Anterior cingulate cortex (tissue), 58 donors: ENCODE data around the gene CAMTA1.

ENCODE experiments used
- DNase-seq, 58 donors: peaks; one replicate each; lab custom pipeline; 2025; lab: John Stamatoyannopoulos, UW

The CAMTA1 gene

GRCh38 chr1:6967431-6968111, 182.3 kb downstream of the CAMTA1 start:
- no peak for DNase-seq

GRCh38 chr1:6969106-6969505, 183.9 kb downstream of the CAMTA1 start:
- no peak for DNase-seq

GRCh38 chr1:6969762-6970161, 184.5 kb downstream of the CAMTA1 start:
- no peak for DNase-seq

- no peak for DNase-seq
These were observed 185.0 kb downstream of the CAMTA1 start for GRCh38 chr1:6970221-6970620.

- no peak for DNase-seq
These were observed 185.8 kb downstream of the CAMTA1 start for GRCh38 chr1:6971048-6971447.

- DNase-seq, result no peak
These were observed 186.4 kb downstream of the CAMTA1 start for GRCh38 chr1:6971699-6972098.

GRCh38 chr1:6972399-6972798, 187.1 kb downstream of the CAMTA1 start:
- DNase-seq, result no peak

GRCh38 chr1:6975331-6976043, 190.2 kb downstream of the CAMTA1 start:
- peak in 4 of 58 donors; percentile 8 to 31 (median 20) for DNase-seq

- DNase-seq, result no peak
These were observed 190.8 kb downstream of the CAMTA1 start for GRCh38 chr1:6976044-6976375.

- DNase-seq, result no peak
These were observed 193.9 kb downstream of the CAMTA1 start for GRCh38 chr1:6979003-6979613.

GRCh38 chr1:6981595-6981994, 196.3 kb downstream of the CAMTA1 start:
- DNase-seq, result no peak

- DNase-seq, result no peak
These were observed 197.2 kb downstream of the CAMTA1 start for GRCh38 chr1:6982443-6982842.

GRCh38 chr1:6982860-6983259, 197.6 kb downstream of the CAMTA1 start:
- no peak for DNase-seq

GRCh38 chr1:6984536-6984935, 199.3 kb downstream of the CAMTA1 start:
- no peak for DNase-seq

GRCh38 chr1:6984986-6985385, 199.7 kb downstream of the CAMTA1 start:
- peak in 46 of 58 donors; percentile 19 to 79 (median 42) for DNase-seq

- no peak for DNase-seq
These were observed 200.5 kb downstream of the CAMTA1 start for GRCh38 chr1:6985549-6986276.

GRCh38 chr1:6986281-6986680, 201.0 kb downstream of the CAMTA1 start:
- no peak for DNase-seq

- no peak for DNase-seq
These were observed 202.7 kb downstream of the CAMTA1 start for GRCh38 chr1:6987940-6988339.

- DNase-seq, result no peak
These were observed 203.5 kb downstream of the CAMTA1 start for GRCh38 chr1:6988796-6989195.

GRCh38 chr1:6989212-6990159, 204.2 kb downstream of the CAMTA1 start:
- DNase-seq, result no peak
